Fibroblast of lung (primary cell): ENCODE results near the gene PCDHGA1. TPM values are rescaled to one million over a fixed set of nuclear protein-coding genes. Genes with fewer than 3 reads are reported as not detected.
A peak's percentile ranks its signal among the peaks of the same experiment; 100 is the strongest.

Experiments used
- DNase-seq, 2 donors: peaks; one replicate each; pipeline versions ENCODE4 v3.0.0 to v3.0.0-alpha.2; 2010; ENCODE audit warnings: low read depth in 2 of 2
- H2AFZ ChIP-seq: 2 replicates; pipeline ENCODE4 v1.5.1; 2012; ENCODE audit warnings: low read length, control low read depth, inconsistent platforms
- H3K27ac ChIP-seq: 2 replicates; pipeline ENCODE4 v1.5.1; 2011; ENCODE audit warnings: low read length, control low read depth; ENCODE audit not compliant: insufficient read depth
- H3K27me3 ChIP-seq: 2 replicates; pipeline ENCODE4 v1.5.1; 2011; ENCODE audit warnings: mild to moderate bottlenecking, low read length; ENCODE audit not compliant: control insufficient read depth, insufficient read depth
- H3K36me3 ChIP-seq: 2 replicates; pipeline ENCODE4 v1.5.1; 2011; ENCODE audit warnings: low read length; ENCODE audit not compliant: control insufficient read depth, insufficient read depth
- H3K4me1 ChIP-seq: 2 replicates; pipeline ENCODE4 v1.5.1; 2011; ENCODE audit warnings: low read length; ENCODE audit not compliant: control insufficient read depth, insufficient read depth; ENCODE audit errors: extremely low read depth
- H3K4me2 ChIP-seq: 2 replicates; pipeline ENCODE4 v1.5.1; 2011; ENCODE audit warnings: low read length, control low read depth; ENCODE audit not compliant: insufficient read depth; ENCODE audit errors: extremely low read depth
- H3K4me3 ChIP-seq, 4 experiments: fragments of 200-600 bp in 1 of 4; sonication (generic) in 1 of 4; replicated peaks in 1 of 4; 2 replicates each; pipeline ENCODE4 v1.5.1; 2011 to 2016; ENCODE audit warnings: low read length in 4 of 4, low read depth in 3 of 4, mild to moderate bottlenecking in 3 of 4, control low read depth in 2 of 4, inconsistent platforms in 1 of 4, mixed read lengths in 1 of 4; ENCODE audit not compliant: insufficient read depth in 1 of 4; ENCODE audit errors: control extremely low read depth in 1 of 4
- H3K79me2 ChIP-seq: 2 replicates; pipeline ENCODE4 v1.5.1; 2012; ENCODE audit warnings: mild to moderate bottlenecking, low read length, inconsistent platforms; ENCODE audit not compliant: control insufficient read depth, insufficient read depth
- H3K9ac ChIP-seq: 2 replicates; pipeline ENCODE4 v1.5.1; 2011; ENCODE audit warnings: mild to moderate bottlenecking, low read length, control low read depth; ENCODE audit not compliant: insufficient read depth
- H3K9me3 ChIP-seq: 2 replicates; pipeline ENCODE4 v1.5.1; 2012; ENCODE audit warnings: low read depth, low read length; ENCODE audit not compliant: control insufficient read depth, insufficient read depth
- H4K20me1 ChIP-seq: 2 replicates; pipeline ENCODE4 v1.5.1; 2011; ENCODE audit warnings: low read length; ENCODE audit not compliant: control insufficient read depth, insufficient read depth; ENCODE audit errors: extremely low read depth
- EZH2 ChIP-seq: IDR thresholded peaks from 2 replicates; pipeline ENCODE4 v1.5.1; 2012; ENCODE audit warnings: low read length, control low read depth, mild to moderate bottlenecking; ENCODE audit errors: missing control alignments
- polyA plus RNA-seq, 2 donors: library from polyadenylated mRNA; depleted of rRNA in 1 of 2; stranded (reverse) in 1 of 2; unstranded in 1 of 2; fragments of >200 nt; gene quantifications; 2 replicates each; pipeline ENCODE4 v1.2.1, GENCODE V29; 2011 to 2012; ENCODE audit warnings: missing spikeins in 1 of 2
- total RNA-seq: library from RNA; depleted of rRNA; stranded (reverse); fragments of >200 nt; gene quantifications from 2 replicates; pipeline ENCODE4 v1.2.1, GENCODE V29; 2014
- TF ChIP-seq, protein P1 (sequence below), 2 donors: IDR thresholded peaks in 1 of 2; conservative IDR thresholded peaks in 1 of 2; 1 replicate in 1 of 2; 2 replicates in 1 of 2; pipeline ENCODE4 v1.5.1; 2011 to 2012; ENCODE audit warnings: low read length in 2 of 2, control low read depth in 1 of 2, inconsistent platforms in 1 of 2, low read depth in 1 of 2, mild to moderate bottlenecking in 1 of 2

PCDHGA1 gene
- total and polyA plus RNA-seq, 2 donors (not counting 1 experiment from before 2014, with no cell fraction given) = 1.6 to 1.8 TPM

DNA sequence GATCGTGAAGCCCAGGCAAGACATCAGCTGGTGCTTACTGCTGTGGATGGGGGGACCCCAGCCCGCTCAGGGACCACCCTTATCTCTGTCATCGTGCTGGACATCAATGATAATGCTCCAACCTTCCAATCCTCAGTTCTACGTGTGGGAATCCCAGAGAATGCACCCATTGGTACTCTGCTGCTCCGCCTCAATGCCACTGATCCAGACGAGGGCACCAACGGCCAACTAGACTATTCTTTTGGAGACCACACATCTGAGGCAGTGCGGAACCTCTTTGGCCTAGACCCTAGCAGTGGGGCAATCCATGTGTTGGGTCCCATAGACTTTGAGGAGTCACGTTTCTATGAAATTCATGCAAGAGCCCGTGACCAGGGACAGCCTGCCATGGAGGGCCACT, 159.5 kb downstream of the PCDHGA1 start:
- Histone ChIP-seq H3K4me2 (peak overlapping the region; percentile 59), H3K9ac (no peak overlapping the region), H3K4me3 (no peak overlapping the region), H2AFZ (no peak overlapping the region), H3K9me3 (no peaks in the 10 kb centered on the region), H3K36me3 (peaks cover 21% of the 10 kb centered on the region), H3K4me1 (peaks cover 25% of the 10 kb centered on the region), H4K20me1 (no peaks in the 10 kb centered on the region), H3K79me2 (peaks cover 47% of the 10 kb centered on the region), H3K27me3 (no peaks in the 10 kb centered on the region), H3K27ac (no peak overlapping the region)
- no peak for DNase-seq
- TF ChIP-seq, protein P1, sequence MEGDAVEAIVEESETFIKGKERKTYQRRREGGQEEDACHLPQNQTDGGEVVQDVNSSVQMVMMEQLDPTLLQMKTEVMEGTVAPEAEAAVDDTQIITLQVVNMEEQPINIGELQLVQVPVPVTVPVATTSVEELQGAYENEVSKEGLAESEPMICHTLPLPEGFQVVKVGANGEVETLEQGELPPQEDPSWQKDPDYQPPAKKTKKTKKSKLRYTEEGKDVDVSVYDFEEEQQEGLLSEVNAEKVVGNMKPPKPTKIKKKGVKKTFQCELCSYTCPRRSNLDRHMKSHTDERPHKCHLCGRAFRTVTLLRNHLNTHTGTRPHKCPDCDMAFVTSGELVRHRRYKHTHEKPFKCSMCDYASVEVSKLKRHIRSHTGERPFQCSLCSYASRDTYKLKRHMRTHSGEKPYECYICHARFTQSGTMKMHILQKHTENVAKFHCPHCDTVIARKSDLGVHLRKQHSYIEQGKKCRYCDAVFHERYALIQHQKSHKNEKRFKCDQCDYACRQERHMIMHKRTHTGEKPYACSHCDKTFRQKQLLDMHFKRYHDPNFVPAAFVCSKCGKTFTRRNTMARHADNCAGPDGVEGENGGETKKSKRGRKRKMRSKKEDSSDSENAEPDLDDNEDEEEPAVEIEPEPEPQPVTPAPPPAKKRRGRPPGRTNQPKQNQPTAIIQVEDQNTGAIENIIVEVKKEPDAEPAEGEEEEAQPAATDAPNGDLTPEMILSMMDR (conservative IDR thresholded peaks at IDR 0.05 in 1 of 2, IDR thresholded peaks at IDR 0.05 in 1 of 2; ENCODE audit: low read depth in 1 of 2, low read length in 2 of 2) = no peak
- no peak for TF ChIP-seq EZH2

DNA sequence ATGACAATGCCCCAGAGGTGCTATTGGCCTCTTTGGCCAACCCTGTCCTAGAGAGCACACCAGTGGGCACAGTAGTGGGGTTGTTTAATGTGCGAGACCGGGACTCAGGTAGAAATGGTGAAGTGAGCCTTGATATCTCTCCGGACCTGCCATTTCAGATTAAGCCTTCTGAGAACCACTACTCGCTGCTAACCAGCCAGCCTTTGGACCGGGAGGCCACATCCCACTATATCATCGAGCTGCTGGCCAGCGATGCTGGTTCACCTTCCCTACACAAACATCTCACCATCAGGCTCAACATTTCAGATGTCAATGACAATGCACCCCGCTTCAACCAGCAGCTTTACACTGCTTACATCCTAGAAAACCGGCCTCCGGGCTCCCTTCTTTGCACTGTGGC, 160.0 kb downstream of the PCDHGA1 start:
- Histone ChIP-seq H3K4me3 (no peak overlapping the region), H3K9me3 (no peaks in the 10 kb centered on the region), H3K4me2 (no peak overlapping the region), H3K27ac (no peak overlapping the region), H3K36me3 (peaks cover 23% of the 10 kb centered on the region), H3K4me1 (peaks cover 25% of the 10 kb centered on the region), H2AFZ (no peak overlapping the region), H3K79me2 (peaks cover 42% of the 10 kb centered on the region), H3K27me3 (no peaks in the 10 kb centered on the region), H3K9ac (no peak overlapping the region), H4K20me1 (no peaks in the 10 kb centered on the region)
- no peak for DNase-seq
- TF ChIP-seq, protein P1 (conservative IDR thresholded peaks at IDR 0.05 in 1 of 2, IDR thresholded peaks at IDR 0.05 in 1 of 2; ENCODE audit: low read depth in 1 of 2, low read length in 2 of 2) = no peak
- TF ChIP-seq EZH2 = no peak

DNA sequence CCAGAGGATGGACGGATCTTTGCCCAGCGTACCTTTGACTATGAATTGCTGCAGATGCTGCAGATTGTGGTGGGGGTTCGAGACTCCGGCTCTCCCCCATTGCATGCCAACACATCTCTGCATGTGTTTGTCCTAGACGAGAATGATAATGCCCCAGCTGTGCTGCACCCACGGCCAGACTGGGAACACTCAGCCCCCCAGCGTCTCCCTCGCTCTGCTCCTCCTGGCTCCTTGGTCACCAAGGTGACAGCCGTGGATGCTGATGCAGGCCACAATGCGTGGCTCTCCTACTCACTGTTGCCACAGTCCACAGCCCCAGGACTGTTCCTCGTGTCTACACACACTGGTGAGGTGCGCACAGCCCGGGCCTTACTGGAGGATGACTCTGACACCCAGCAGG, 160.5 kb downstream of the PCDHGA1 start:
- no peak for DNase-seq
- Histone ChIP-seq H3K9ac (no peak overlapping the region), H3K27me3 (no peaks in the 10 kb centered on the region), H3K4me3 (no peak overlapping the region), H3K9me3 (no peaks in the 10 kb centered on the region), H4K20me1 (no peaks in the 10 kb centered on the region), H3K4me2 (no peak overlapping the region), H3K4me1 (peaks cover 25% of the 10 kb centered on the region), H3K36me3 (peaks cover 19% of the 10 kb centered on the region), H3K27ac (no peak overlapping the region), H3K79me2 (peaks cover 39% of the 10 kb centered on the region), H2AFZ (no peak overlapping the region)
- no peak for TF ChIP-seq EZH2
